GM18526 (cell line): ENCODE measurements around the gene PARP12.

Source experiments
- POLR2A ChIP-seq: IDR thresholded peaks from 3 replicates; pipeline ENCODE4 v1.6.1; 2011; ENCODE audit not compliant: insufficient read length; ENCODE audit errors: extremely low read depth

Gene PARP12

DNA sequence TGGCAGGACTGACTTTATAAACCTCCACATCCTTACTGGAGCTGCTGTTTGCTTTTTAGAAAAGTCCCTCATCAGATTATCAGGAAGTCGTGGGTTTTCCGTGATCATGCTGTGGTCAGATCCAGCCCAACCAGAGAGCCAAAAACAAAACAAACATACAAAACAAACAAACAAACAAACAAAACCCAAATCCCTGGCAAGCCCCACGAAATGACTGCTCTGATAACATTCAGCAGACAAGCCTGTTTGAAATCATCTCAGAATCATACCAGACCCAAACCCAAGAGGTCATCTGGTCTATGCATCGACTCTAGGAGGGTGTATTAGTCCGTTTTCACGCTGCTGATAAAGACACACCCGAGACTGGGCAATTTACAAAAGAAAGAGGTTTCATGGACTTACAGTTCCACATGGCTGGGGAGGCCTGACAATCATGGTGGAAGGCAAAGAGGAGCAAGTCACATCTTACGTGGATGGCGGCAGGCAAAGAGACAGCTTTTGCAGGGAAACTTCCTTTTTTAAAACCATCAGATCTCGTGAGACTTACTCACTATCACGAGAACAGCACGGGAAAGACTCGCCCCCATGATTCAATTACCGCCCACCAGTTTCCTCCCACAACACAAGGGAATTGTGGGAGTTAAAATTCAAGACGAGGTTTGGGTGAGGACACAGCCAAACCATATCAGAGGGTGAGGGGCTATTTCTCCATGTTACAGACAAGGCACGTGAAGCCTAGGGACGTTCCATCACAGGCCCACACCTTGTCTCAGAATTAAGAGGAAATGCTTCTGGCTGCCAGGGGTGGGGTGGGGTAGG is 85.7 kb downstream of the PARP12 start:
- TF ChIP-seq POLR2A, result no peak

DNA sequence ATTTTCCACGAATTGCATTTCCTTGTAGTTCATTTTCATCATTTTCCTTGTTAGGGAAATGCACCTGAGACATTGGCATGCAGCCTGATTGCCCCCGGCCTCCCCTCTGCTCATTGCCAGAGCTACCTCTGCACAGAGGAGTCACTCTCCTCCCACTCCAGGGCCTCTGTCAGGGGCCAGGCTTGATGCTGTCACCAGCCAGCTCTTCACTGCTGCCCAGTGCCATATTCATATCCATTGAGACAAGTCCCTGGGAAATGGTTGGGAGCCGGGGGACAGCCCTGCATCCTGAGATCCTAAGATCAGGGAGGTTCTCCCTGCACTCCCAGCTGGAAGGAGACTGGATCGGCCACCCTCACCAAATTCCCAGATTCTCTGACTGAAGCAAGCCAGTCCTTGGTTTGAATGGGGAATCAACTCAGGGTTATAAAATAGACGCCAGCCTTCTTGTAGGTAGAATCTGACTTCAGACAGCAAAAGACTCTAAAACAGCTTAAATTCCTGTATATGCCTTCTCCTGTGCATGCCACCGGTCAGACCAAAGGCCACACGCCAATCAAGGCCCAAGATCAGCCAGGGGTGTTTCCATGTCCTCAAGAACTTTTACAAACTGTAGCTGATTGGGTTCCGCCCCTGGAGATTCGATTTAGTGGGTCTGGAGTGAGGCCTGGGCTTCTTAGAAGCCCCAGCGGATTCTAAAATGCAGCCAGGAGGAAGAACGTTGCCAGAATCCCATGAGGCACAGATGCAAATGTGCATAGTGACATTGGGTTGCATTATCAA is 86.5 kb downstream of the PARP12 start:
- TF ChIP-seq POLR2A, result no peak

DNA sequence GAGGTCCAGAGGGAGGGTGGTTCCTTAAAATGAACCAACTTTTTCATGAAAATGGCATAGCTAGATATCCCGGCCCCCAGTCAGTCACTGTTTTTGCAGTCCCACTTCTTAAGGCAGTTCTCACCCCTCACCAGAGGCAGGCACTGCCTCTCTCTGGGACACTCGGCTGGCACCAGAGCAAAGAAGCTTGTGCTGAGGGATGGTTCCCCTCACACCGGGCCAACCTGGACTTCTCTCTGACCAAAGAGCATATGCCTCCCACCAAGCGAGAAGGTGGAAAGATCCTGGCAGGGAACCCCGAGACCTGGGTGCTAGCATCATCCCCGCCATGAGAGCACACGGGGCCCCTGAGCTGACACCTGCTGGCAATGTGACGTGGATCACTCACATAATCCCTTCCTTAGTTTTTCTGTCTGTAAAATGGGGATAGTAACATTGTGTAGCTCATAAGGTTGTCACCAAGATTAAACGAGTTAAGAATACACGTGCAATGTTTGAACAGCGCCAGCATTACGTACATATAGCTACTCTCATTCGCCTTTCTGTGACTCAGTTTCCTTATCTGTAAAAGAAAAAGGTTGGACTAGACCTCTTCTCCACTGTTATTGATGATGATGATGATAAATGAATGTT is 88.5 kb downstream of the PARP12 start:
- TF ChIP-seq POLR2A, result no peak
